ENCODE measurements around the gene PITPNM3. TPM values are rescaled to one million over a fixed set of nuclear protein-coding genes. Genes with fewer than 3 reads are reported as not detected.
A peak's percentile ranks its signal among the peaks of the same experiment; 100 is the strongest.

PITPNM3 gene
- total and polyA plus RNA-seq, 2 of the 13 experiments (the other 11 are each of a cell fraction or from before 2014, with no cell fraction given): 0.13 to 0.29 TPM

GRCh38 chr17:6558932-6559752 is 2.8 kb upstream of the PITPNM3 start:
- no peak for DNase-seq (ENCODE audit: low spot score)
- Histone ChIP-seq H3K9ac (ENCODE audit: insufficient read depth, low read depth, low read length) (no peak overlapping the region), H3K27me3 (ENCODE audit: control insufficient read depth in 1 of 2, insufficient read depth in 2 of 2, low read length in 2 of 2) (peaks cover 2 to 32% of the 10 kb centered on the region in 2 experiments), H3K27ac (ENCODE audit: extremely low read length, insufficient read depth, low read length) (no peak overlapping the region), H3K4me3 (replicated peaks in 1 of 3; ENCODE audit: insufficient read depth in 1 of 3, low read depth in 2 of 3, low read length in 3 of 3) (no peak overlapping the region), H4K20me1 (ENCODE audit: insufficient read depth, low read length) (no peaks in the 10 kb centered on the region), H2AFZ (ENCODE audit: low read length) (no peak overlapping the region), H3K36me3 (replicated peaks in 1 of 2; ENCODE audit: control insufficient read depth in 1 of 2, insufficient read depth in 2 of 2, low read length in 2 of 2) (no peaks in the 10 kb centered on the region), H3K4me1 (ENCODE audit: insufficient read depth, low read length) (peaks cover 16% of the 10 kb centered on the region; the same call in 1 of the 2 replicates), H3K9me3 (ENCODE audit: low read length) (no peaks in the 10 kb centered on the region), H3K4me2 (ENCODE audit: low read depth, low read length) (no peak overlapping the region), H3K79me2 (ENCODE audit: insufficient read depth, low read length) (no peaks in the 10 kb centered on the region)
- intact Hi-C loops (cut with micrococcal nuclease; ENCODE audit: unreplicated experiment) (loop anchor here (10.0 kb wide), 1 partner anchor 84 kb away; no protein-coding TSS in a partner anchor), in situ Hi-C loops (cut with HindIII; ENCODE audit: extremely low pct_ligation_motif_present, low pct_unique_long_range_greater_than_20kb) (no loop called here)
- peak; percentile 12; the same call in 2 of the 3 replicates for ATAC-seq
- TF ChIP-seq, protein P1, sequence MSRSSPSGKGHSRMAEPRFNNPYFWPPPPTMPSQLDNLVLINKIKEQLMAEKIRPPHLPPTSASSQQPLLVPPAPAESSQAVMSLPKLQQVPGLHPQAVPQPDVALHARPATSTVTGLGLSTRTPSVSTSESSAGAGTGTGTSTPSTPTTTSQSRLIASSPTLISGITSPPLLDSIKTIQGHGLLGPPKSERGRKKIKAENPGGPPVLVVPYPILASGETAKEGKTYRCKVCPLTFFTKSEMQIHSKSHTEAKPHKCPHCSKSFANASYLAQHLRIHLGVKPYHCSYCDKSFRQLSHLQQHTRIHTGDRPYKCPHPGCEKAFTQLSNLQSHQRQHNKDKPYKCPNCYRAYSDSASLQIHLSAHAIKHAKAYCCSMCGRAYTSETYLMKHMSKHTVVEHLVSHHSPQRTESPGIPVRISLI (CRISPR knock-in tag; IDR thresholded peaks at IDR 0.05; ENCODE audit: borderline replicate concordance): no peak
- TF ChIP-seq STAG1 (CRISPR knock-in tag; IDR thresholded peaks at IDR 0.05): 0 out of 2 replicates have a peak, but pooled peaks have one; percentile 5
- POLR2A ChIA-PET: no interaction called here
- no peak for FAIRE-seq
- 14% methylated on average over 6 of the region's 11 CpGs for WGBS (ENCODE audit: low lambda C conversion rate)
- CTCF ChIA-PET (ENCODE audit: low intra/inter-chr PET ratio, low total read pairs): no interaction called here
- no TSS peak for BruUV-seq (replicated peaks)

GRCh38 chr17:6558276-6558675 is 1.9 kb upstream of the PITPNM3 start:
- FAIRE-seq: no peak
- H4K20me1 ChIP-seq (ENCODE audit: insufficient read depth, low read length): no peaks in the 10 kb centered on the region
- H3K36me3 ChIP-seq (replicated peaks in 1 of 2; ENCODE audit: control insufficient read depth in 1 of 2, insufficient read depth in 2 of 2, low read length in 2 of 2): no peaks in the 10 kb centered on the region
- H3K9ac ChIP-seq (ENCODE audit: insufficient read depth, low read depth, low read length): no peak overlapping the region
- no peak overlapping the region for H2AFZ ChIP-seq (ENCODE audit: low read length)
- ChIA-PET CTCF (ENCODE audit: low intra/inter-chr PET ratio, low total read pairs) (no interaction called here), POLR2A (no interaction called here)
- no peaks in the 10 kb centered on the region for H3K9me3 ChIP-seq (ENCODE audit: low read length)
- H3K4me2 ChIP-seq (ENCODE audit: low read depth, low read length): no peak overlapping the region
- no peaks in the 10 kb centered on the region for H3K79me2 ChIP-seq (ENCODE audit: insufficient read depth, low read length)
- H3K27me3 ChIP-seq (ENCODE audit: control insufficient read depth in 1 of 2, insufficient read depth in 2 of 2, low read length in 2 of 2): peaks cover 2 to 40% of the 10 kb centered on the region in 2 experiments
- WGBS (ENCODE audit: low lambda C conversion rate): 21% methylated on average over 2 of the region's 6 CpGs
- H3K27ac ChIP-seq (ENCODE audit: extremely low read length, insufficient read depth, low read length): no peak overlapping the region
- DNase-seq (ENCODE audit: low spot score): no peak
- peak; percentile 32 for ATAC-seq
- no peak overlapping the region for H3K4me3 ChIP-seq (replicated peaks in 1 of 3; ENCODE audit: insufficient read depth in 1 of 3, low read depth in 2 of 3, low read length in 3 of 3)
- BruUV-seq (replicated peaks): no TSS peak
- in situ Hi-C loops (cut with HindIII; ENCODE audit: extremely low pct_ligation_motif_present, low pct_unique_long_range_greater_than_20kb) (no loop called here), intact Hi-C loops (cut with micrococcal nuclease; ENCODE audit: unreplicated experiment) (loop anchor here (10.0 kb wide), 1 partner anchor 83 kb away; no protein-coding TSS in a partner anchor)
- peaks cover 16% of the 10 kb centered on the region; the same call in 1 of the 2 replicates for H3K4me1 ChIP-seq (ENCODE audit: insufficient read depth, low read length)
- TF ChIP-seq TBX3 (IDR thresholded peaks at IDR 0.05; ENCODE audit: borderline replicate concordance) (no peak), U2AF2 (IDR thresholded peaks at IDR 0.05; ENCODE audit: low read depth, low read length) (no peak), GLI4 (CRISPR knock-in tag; IDR thresholded peaks at IDR 0.05; ENCODE audit: borderline replicate concordance) (no peak), FOXP1 (IDR thresholded peaks at IDR 0.05) (no peak), FOXP1 (CRISPR knock-in tag; IDR thresholded peaks at IDR 0.05) (no peak), DNMT1 (CRISPR knock-in tag; IDR thresholded peaks at IDR 0.05) (no peak), ZNF414 (CRISPR knock-in tag; IDR thresholded peaks at IDR 0.05) (no peak), ZNF496 (CRISPR knock-in tag; IDR thresholded peaks at IDR 0.05; ENCODE audit: insufficient replicate concordance) (no peak), EP300 (IDR thresholded peaks at IDR 0.05; ENCODE audit: low read depth in 2 of 2, low read length in 2 of 2) (no peak), EP300 (CRISPR knock-in tag; IDR thresholded peaks at IDR 0.05; ENCODE audit: borderline replicate concordance) (no peak), ZNF30 (CRISPR knock-in tag; IDR thresholded peaks at IDR 0.05) (no peak)
- TF ChIP-seq, protein P2, sequence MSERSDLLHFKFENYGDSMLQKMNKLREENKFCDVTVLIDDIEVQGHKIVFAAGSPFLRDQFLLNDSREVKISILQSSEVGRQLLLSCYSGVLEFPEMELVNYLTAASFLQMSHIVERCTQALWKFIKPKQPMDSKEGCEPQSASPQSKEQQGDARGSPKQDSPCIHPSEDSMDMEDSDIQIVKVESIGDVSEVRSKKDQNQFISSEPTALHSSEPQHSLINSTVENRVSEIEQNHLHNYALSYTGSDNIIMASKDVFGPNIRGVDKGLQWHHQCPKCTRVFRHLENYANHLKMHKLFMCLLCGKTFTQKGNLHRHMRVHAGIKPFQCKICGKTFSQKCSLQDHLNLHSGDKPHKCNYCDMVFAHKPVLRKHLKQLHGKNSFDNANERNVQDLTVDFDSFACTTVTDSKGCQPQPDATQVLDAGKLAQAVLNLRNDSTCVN (CRISPR knock-in tag; IDR thresholded peaks at IDR 0.05; ENCODE audit: borderline replicate concordance): no peak

Measured in HepG2 (cell line).